ENCODE data around the gene ZFYVE28. TPM values are rescaled to one million over a fixed set of nuclear protein-coding genes. Genes with fewer than 3 reads are reported as not detected.

The ZFYVE28 gene
- total RNA-seq, 1 experiment from 2014 or later, result 19.2 TPM

- H3K79me2 ChIP-seq (ENCODE audit: insufficient read depth, low read length), result no peaks in the 10 kb centered on the region; the same call in 1 of the 2 replicates
- peak; percentile 66 for ATAC-seq
- H3K4me3 ChIP-seq (replicated peaks in 1 of 2; ENCODE audit: low read depth in 1 of 2, low read length in 2 of 2), result no peak overlapping the region
- intact Hi-C loops (cut with micrococcal nuclease), result no loop called here
- no peak overlapping the region for H2AFZ ChIP-seq (ENCODE audit: low read depth, low read length, poor library complexity, severe bottlenecking)
- ChIA-PET CTCF (no interaction called here), POLR2A (no interaction called here), RAD21 (ENCODE audit: low non-redundant PET in 1 of 2, low total read pairs in 2 of 2, uncharacterized antibody in 2 of 2, unreplicated experiment in 2 of 2) (no interaction called here)
- no TSS peak for BruUV-seq (replicated peaks)
- no peaks in the 10 kb centered on the region for H3K36me3 ChIP-seq (ENCODE audit: control insufficient read depth in 1 of 2, insufficient read depth in 2 of 2, low read length in 2 of 2)
- TF ChIP-seq CBX3 (IDR thresholded peaks at IDR 0.05; ENCODE audit: low read depth), result no peak
- no peak for TF ChIP-seq MAX (IDR thresholded peaks at IDR 0.05)
- TF ChIP-seq POLR2A (IDR thresholded peaks at IDR 0.05; ENCODE audit: borderline replicate concordance, extremely low read depth, insufficient read depth, insufficient read length), result no peak
- TF ChIP-seq ELF1 (IDR thresholded peaks at IDR 0.05; ENCODE audit: borderline replicate concordance, low read depth), result no peak
- no peak for TF ChIP-seq YY1 (IDR thresholded peaks at IDR 0.05; ENCODE audit: extremely low read depth, insufficient replicate concordance, low read depth, low read length)
- 0 out of 6 replicates have a peak, but pooled peaks of 1 of the 3 experiments have one; percentile 5 for TF ChIP-seq CTCF (IDR thresholded peaks at IDR 0.05 in 2 of 3, conservative IDR thresholded peaks at IDR 0.05 in 1 of 3; ENCODE audit: borderline replicate concordance in 1 of 3, insufficient read depth in 1 of 3, low read depth in 2 of 3, low read length in 2 of 3)
- DNase-seq (ENCODE audit: low read depth, low spot score), result no peak
- no peak overlapping the region for H3K27ac ChIP-seq (ENCODE audit: low read depth, low read length)
- H4K20me1 ChIP-seq (ENCODE audit: insufficient read depth), result no peaks in the 10 kb centered on the region
- no peak overlapping the region for H3K9ac ChIP-seq (ENCODE audit: low read length)
- no peaks in the 10 kb centered on the region for H3K9me3 ChIP-seq (ENCODE audit: control insufficient read depth in 1 of 2, insufficient read depth in 1 of 2, low read depth in 1 of 2, low read length in 2 of 2)
- H3K27me3 ChIP-seq (ENCODE audit: insufficient read depth, low read length), result no peaks in the 10 kb centered on the region
- H3K4me2 ChIP-seq (ENCODE audit: low read length), result no peak overlapping the region
- no peaks in the 10 kb centered on the region for H3K9me2 ChIP-seq (ENCODE audit: insufficient read depth)
- no peaks in the 10 kb centered on the region for H3K4me1 ChIP-seq (ENCODE audit: control insufficient read depth in 1 of 2, insufficient read depth in 2 of 2, low read length in 2 of 2)
These were observed 56.8 kb downstream of the ZFYVE28 start for GRCh38 chr4:2361366-2362265.

All from HCT116 (cell line).